HL-60 (cell line): Measurements from ENCODE around the gene EDN3.

Experiments
- CTCF ChIP-seq: IDR thresholded peaks from one replicate; pipeline ENCODE4 v1.5.1; 2011; ENCODE audit warnings: low read length, control low read depth, inconsistent platforms; ENCODE audit not compliant: insufficient read depth
- POLR2AphosphoS5 ChIP-seq: IDR thresholded peaks from 2 replicates; pipeline ENCODE4 v1.6.1; 2012; ENCODE audit warnings: low read depth
- REST ChIP-seq: IDR thresholded peaks from 2 replicates; pipeline ENCODE4 v1.6.1; 2012; ENCODE audit warnings: low read depth; ENCODE audit not compliant: insufficient replicate concordance

- TF ChIP-seq CTCF, result no peak
- no peak for TF ChIP-seq POLR2AphosphoS5
- no peak for TF ChIP-seq REST
Measured at GRCh38 chr20:59328071-59328470, 27.7 kb downstream of the EDN3 start.
